Spleen (tissue), 7 donors: ENCODE results near the gene SH3D19.

Experiments used
- CTCF ChIP-seq, 11 experiments: fragments of 200-600 bp in 7 of 11; fragments of 450-650 bp in 4 of 11; sonication (generic) in 4 of 11; IDR thresholded peaks in 8 of 11; conservative IDR thresholded peaks in 3 of 11; 1 replicate in 7 of 11; 2 replicates in 4 of 11; pipeline versions ENCODE4 v1.4.0 to v1.8.0; 2016 to 2021; ENCODE audit warnings: antibody characterized with exemption in 11 of 11, inconsistent platforms in 4 of 11, mild to moderate bottlenecking in 1 of 11
- POLR2A ChIP-seq, 3 donors: fragments of 450-650 bp; IDR thresholded peaks; one replicate each; pipeline ENCODE4 v1.5.1; 2017; ENCODE audit warnings: antibody characterized with exemption in 3 of 3, mild to moderate bottlenecking in 1 of 3
- POLR2AphosphoS5 ChIP-seq, 3 donors: sonication (generic); formaldehyde crosslinking; IDR thresholded peaks; one replicate each; pipeline ENCODE4 v1.5.1; 2017; ENCODE audit warnings: antibody characterized with exemption in 3 of 3
- donor health status: DM: no; HTN: no; CAD: no; lungs with moderate emphysema.
- donor health status: DM: no; HTN: no; CAD: no.
- donor health status: DM: no; HTN: no; CAD: no.

- TF ChIP-seq CTCF (IDR thresholded peaks at IDR 0.05 in 8 of 11, conservative IDR thresholded peaks at IDR 0.05 in 3 of 11) (no peak), POLR2AphosphoS5 (IDR thresholded peaks at IDR 0.05) (no peak), POLR2A (IDR thresholded peaks at IDR 0.05) (no peak)
Measured at GRCh38 chr4:151099976-151100417, 225.4 kb downstream of the SH3D19 start.
